Astrocyte (in vitro differentiated cells and primary cell): ENCODE results near the gene OBSL1. TPM values are rescaled to one million over a fixed set of nuclear protein-coding genes. Genes with fewer than 3 reads are reported as not detected.

Experiments used
- DNase-seq: peaks from one replicate; pipeline ENCODE4 v3.0.0-alpha.2; 2010; ENCODE audit warnings: low read depth
- FAIRE-seq: peaks from 2 replicates; lab custom pipeline; 2011; peaks lifted over from hg19 to GRCh38; lab: Jason Lieb, UNC
- H2AFZ ChIP-seq: 2 replicates; pipeline ENCODE4 v1.6.0; 2012; ENCODE audit warnings: low read depth, low read length, inconsistent platforms
- H3K27ac ChIP-seq: 2 replicates; pipeline ENCODE4 v1.5.1; 2011; ENCODE audit warnings: low read depth, low read length, inconsistent platforms
- H3K27me3 ChIP-seq: 2 replicates; pipeline ENCODE4 v1.6.0; 2011; ENCODE audit warnings: low read length, inconsistent platforms; ENCODE audit not compliant: insufficient read depth
- H3K36me3 ChIP-seq: 2 replicates; pipeline ENCODE4 v1.5.1; 2011; ENCODE audit warnings: low read length, inconsistent platforms; ENCODE audit not compliant: insufficient read depth
- H3K4me1 ChIP-seq: 2 replicates; pipeline ENCODE4 v1.5.1; 2011; ENCODE audit warnings: low read length, inconsistent platforms; ENCODE audit not compliant: insufficient read depth
- H3K4me2 ChIP-seq: 2 replicates; pipeline ENCODE4 v1.6.0; 2012; ENCODE audit warnings: low read length, inconsistent platforms
- H3K4me3 ChIP-seq: 2 replicates; pipeline ENCODE4 v1.5.1; 2011; ENCODE audit warnings: low read depth, mild to moderate bottlenecking, low read length, inconsistent platforms; ENCODE audit not compliant: insufficient read depth
- H3K79me2 ChIP-seq: 2 replicates; pipeline ENCODE4 v1.6.0; 2012; ENCODE audit warnings: mild to moderate bottlenecking, low read length, inconsistent platforms; ENCODE audit not compliant: insufficient read depth
- H3K9ac ChIP-seq: 2 replicates; pipeline ENCODE4 v1.6.0; 2012; ENCODE audit warnings: mild to moderate bottlenecking, low read length, inconsistent platforms
- H3K9me3 ChIP-seq: 2 replicates; pipeline ENCODE4 v1.5.1; 2012; ENCODE audit warnings: low read depth, mild to moderate bottlenecking, low read length, inconsistent platforms; ENCODE audit not compliant: insufficient read depth
- H4K20me1 ChIP-seq: 2 replicates; pipeline ENCODE4 v1.6.0; 2012; ENCODE audit warnings: low read length, inconsistent platforms; ENCODE audit not compliant: insufficient read depth
- H3K27ac Mint-ChIP-seq: one replicate; pipeline ENCODE4 v1.8.0; 2021; ENCODE audit warnings: mild to moderate bottlenecking, mixed read lengths; ENCODE audit not compliant: unreplicated experiment
- H3K27me3 Mint-ChIP-seq: one replicate; pipeline ENCODE4 v1.8.0; 2021; ENCODE audit warnings: low read depth, mixed read lengths; ENCODE audit not compliant: unreplicated experiment
- H3K36me3 Mint-ChIP-seq: one replicate; pipeline ENCODE4 v1.8.0; 2021; ENCODE audit warnings: low read depth, mixed read lengths; ENCODE audit not compliant: unreplicated experiment
- H3K4me1 Mint-ChIP-seq: one replicate; pipeline ENCODE4 v1.8.0; 2021; ENCODE audit warnings: low read depth, mixed read lengths; ENCODE audit not compliant: unreplicated experiment
- H3K4me3 Mint-ChIP-seq: one replicate; pipeline ENCODE4 v1.8.0; 2021; ENCODE audit warnings: mild to moderate bottlenecking, moderate library complexity, mixed read lengths; ENCODE audit not compliant: unreplicated experiment
- H3K9me3 Mint-ChIP-seq: one replicate; pipeline ENCODE4 v1.8.0; 2021; ENCODE audit warnings: mild to moderate bottlenecking, mixed read lengths; ENCODE audit not compliant: unreplicated experiment
- EZH2 ChIP-seq: IDR thresholded peaks from 2 replicates; pipeline ENCODE4 v1.6.1; 2012; ENCODE audit warnings: mild to moderate bottlenecking, low read length, inconsistent platforms; ENCODE audit not compliant: insufficient read depth
- total RNA-seq: library from RNA; stranded (reverse); gene quantifications from 2 replicates; pipeline ENCODE4 v1.2.1, GENCODE V29; 2021
- TF ChIP-seq, protein P1 (sequence below): IDR thresholded peaks from 2 replicates; pipeline ENCODE4 v1.5.1; 2011; ENCODE audit warnings: low read depth, mild to moderate bottlenecking, inconsistent platforms, low read length, moderate library complexity; ENCODE audit not compliant: insufficient read depth

Gene OBSL1
- total RNA-seq, 1 donor from 2014 or later: 77.5 TPM

DNA sequence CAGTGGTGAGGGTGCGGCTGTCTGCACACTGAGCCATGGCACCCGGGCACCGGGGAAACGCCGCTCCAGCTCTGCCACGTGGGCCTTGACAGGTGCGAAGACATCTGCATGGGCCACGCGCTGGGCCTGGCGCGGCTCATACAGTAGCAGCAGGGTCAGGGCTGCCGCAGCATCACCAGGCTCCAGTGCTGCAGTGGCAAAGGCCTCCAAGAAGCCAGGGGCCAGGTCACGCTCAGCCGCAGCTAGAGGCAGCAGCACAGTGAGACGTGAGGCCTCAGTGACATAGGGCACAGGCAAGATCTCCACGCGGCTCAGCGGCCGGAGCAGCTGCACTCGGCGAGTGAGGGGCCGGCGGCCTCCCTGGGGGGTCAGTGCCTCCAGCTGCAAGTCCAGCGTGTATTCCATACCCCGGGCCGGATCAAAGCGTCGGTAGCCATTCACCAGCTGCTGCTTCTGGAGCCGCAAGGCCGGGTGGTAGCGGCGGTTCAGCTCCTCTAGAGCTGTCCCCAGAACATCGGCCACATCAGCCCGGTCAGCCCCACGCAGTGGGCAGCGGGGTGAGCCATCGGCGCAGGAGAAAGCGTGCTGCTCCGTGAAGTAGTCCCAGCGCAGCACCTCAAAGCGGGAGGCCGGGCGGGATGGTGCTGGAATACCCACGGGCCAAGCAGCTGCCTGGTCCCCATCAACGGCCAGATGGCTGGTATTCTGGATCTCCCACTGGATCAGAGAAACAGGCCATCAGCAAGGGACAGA, 31.2 kb downstream of the OBSL1 start:
- Mint-ChIP-seq H3K27ac (no peak overlapping the region), H3K9me3 (no peaks in the 10 kb centered on the region), H3K27me3 (peaks cover 6% of the 10 kb centered on the region), H3K4me1 (peaks cover 12% of the 10 kb centered on the region), H3K36me3 (peaks cover 8% of the 10 kb centered on the region), H3K4me3 (no peak overlapping the region)
- DNase-seq (no peak), FAIRE-seq (no peak)
- no peak overlapping the region for H3K4me2 ChIP-seq
- H3K27me3 ChIP-seq: no peaks in the 10 kb centered on the region
- H2AFZ ChIP-seq: no peak overlapping the region
- H3K9me3 ChIP-seq: no peaks in the 10 kb centered on the region
- peaks cover 13% of the 10 kb centered on the region for H3K36me3 ChIP-seq
- H3K9ac ChIP-seq: no peak overlapping the region
- peaks cover 36% of the 10 kb centered on the region for H3K4me1 ChIP-seq
- H3K27ac ChIP-seq: no peak overlapping the region
- H4K20me1 ChIP-seq: peaks cover 56% of the 10 kb centered on the region
- no peak overlapping the region for H3K4me3 ChIP-seq
- H3K79me2 ChIP-seq: peaks cover 35% of the 10 kb centered on the region
- TF ChIP-seq, protein P1, sequence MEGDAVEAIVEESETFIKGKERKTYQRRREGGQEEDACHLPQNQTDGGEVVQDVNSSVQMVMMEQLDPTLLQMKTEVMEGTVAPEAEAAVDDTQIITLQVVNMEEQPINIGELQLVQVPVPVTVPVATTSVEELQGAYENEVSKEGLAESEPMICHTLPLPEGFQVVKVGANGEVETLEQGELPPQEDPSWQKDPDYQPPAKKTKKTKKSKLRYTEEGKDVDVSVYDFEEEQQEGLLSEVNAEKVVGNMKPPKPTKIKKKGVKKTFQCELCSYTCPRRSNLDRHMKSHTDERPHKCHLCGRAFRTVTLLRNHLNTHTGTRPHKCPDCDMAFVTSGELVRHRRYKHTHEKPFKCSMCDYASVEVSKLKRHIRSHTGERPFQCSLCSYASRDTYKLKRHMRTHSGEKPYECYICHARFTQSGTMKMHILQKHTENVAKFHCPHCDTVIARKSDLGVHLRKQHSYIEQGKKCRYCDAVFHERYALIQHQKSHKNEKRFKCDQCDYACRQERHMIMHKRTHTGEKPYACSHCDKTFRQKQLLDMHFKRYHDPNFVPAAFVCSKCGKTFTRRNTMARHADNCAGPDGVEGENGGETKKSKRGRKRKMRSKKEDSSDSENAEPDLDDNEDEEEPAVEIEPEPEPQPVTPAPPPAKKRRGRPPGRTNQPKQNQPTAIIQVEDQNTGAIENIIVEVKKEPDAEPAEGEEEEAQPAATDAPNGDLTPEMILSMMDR: no peak
- no peak for TF ChIP-seq EZH2

DNA sequence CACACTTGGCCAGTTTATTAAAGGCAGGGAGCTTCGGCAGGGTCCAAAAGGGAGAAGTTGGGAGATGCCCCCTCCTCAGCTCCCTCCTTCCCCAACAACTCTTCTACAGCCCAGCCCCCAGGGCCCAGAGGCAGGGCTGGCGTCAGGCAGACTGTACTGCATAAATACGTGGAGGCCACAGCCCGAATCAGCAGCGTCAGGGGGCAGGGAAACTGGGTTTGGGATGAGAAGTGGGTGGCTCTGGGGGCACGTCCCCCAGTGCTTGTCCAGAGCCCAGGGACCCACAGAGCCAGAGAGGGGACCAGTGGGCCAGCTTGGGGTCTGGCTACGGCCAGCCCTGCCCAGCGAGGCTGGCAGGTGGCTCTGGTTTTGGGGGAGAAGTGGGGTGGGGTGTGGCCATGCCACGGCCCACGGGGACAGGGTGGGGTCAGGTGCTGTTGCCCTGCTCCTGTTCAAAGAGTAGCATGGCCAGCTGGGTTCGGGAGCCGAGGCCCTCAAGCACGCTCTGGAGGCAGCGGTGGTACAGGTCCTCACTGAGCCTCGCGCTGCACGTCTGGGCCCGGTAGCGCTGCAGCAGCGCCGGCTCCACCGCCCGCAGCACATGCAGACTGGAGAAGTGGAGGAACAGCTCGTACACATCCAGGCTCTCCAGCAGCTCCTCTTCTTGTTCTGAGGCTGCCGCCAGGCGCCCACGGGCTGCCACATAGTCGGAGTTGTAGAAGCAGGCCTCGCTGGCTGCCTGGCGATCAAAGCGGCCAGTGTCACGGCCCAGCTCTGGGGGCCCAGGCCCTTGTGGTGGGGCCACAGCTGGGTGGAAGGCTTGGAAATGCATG, 32.2 kb downstream of the OBSL1 start:
- Histone ChIP-seq H3K27ac (no peak overlapping the region), H3K4me3 (no peak overlapping the region), H3K4me1 (peaks cover 32% of the 10 kb centered on the region), H2AFZ (no peak overlapping the region), H3K4me2 (peak overlapping the region; percentile 54), H4K20me1 (peaks cover 56% of the 10 kb centered on the region), H3K79me2 (peaks cover 35% of the 10 kb centered on the region), H3K9me3 (no peaks in the 10 kb centered on the region), H3K36me3 (peaks cover 13% of the 10 kb centered on the region), H3K27me3 (no peaks in the 10 kb centered on the region), H3K9ac (peak overlapping the region; percentile 37)
- H3K27ac Mint-ChIP-seq: no peak overlapping the region
- H3K36me3 Mint-ChIP-seq: peaks cover 7% of the 10 kb centered on the region
- FAIRE-seq (no peak), DNase-seq (no peak)
- peaks cover 2% of the 10 kb centered on the region for H3K27me3 Mint-ChIP-seq
- H3K4me3 Mint-ChIP-seq: peak overlapping the region; percentile 40
- TF ChIP-seq EZH2: no peak
- TF ChIP-seq, protein P1: no peak
- H3K9me3 Mint-ChIP-seq: no peaks in the 10 kb centered on the region
- H3K4me1 Mint-ChIP-seq: peaks cover 7% of the 10 kb centered on the region
